Transverse colon (tissue), 4 donors: Measurements from ENCODE around the gene BNIP3. TPM values are rescaled to one million over a fixed set of nuclear protein-coding genes. Genes with fewer than 3 reads are reported as not detected.

ENCODE experiments used
- DNase-seq: peaks from one replicate; pipeline ENCODE4 v3.0.0-alpha.2; 2019
- H3K27ac ChIP-seq, 4 donors: fragments of 200-600 bp; sonication (generic); 2 replicates each; pipeline ENCODE4 v1.5.1; 2016 to 2018; ENCODE audit warnings: inconsistent platforms in 4 of 4
- H3K27me3 ChIP-seq: fragments of 200-600 bp; sonication (generic); 2 replicates; pipeline ENCODE4 v1.5.1; 2017; ENCODE audit warnings: inconsistent platforms
- H3K36me3 ChIP-seq, 4 donors: fragments of 200-600 bp; sonication (generic); 2 replicates each; pipeline ENCODE4 v1.5.1; 2017 to 2019; ENCODE audit warnings: inconsistent platforms in 4 of 4
- H3K4me1 ChIP-seq, 4 donors: fragments of 200-600 bp; sonication (generic); 2 replicates each; pipeline ENCODE4 v1.5.1; 2017 to 2020; ENCODE audit warnings: inconsistent platforms in 4 of 4
- H3K4me3 ChIP-seq, 4 donors: fragments of 200-600 bp; sonication (generic); 1 replicate in 1 of 4; 2 replicates in 3 of 4; pipeline versions ENCODE4 v1.5.1 to v1.6.1; 2017 to 2019; ENCODE audit warnings: inconsistent platforms in 4 of 4
- H3K9me3 ChIP-seq, 2 donors: fragments of 200-600 bp; sonication (generic); 2 replicates each; pipeline ENCODE4 v1.5.1; 2017 to 2019; ENCODE audit warnings: inconsistent platforms in 2 of 2
- CTCF ChIP-seq, 5 experiments: fragments of 200-600 bp in 3 of 5; fragments of 450-650 bp in 2 of 5; sonication (generic) in 3 of 5; IDR thresholded peaks; 1 replicate in 2 of 5; 2 replicates in 3 of 5; pipeline ENCODE4 v1.5.1; 2016 to 2017; ENCODE audit warnings: antibody characterized with exemption in 5 of 5, inconsistent platforms in 3 of 5, mild to moderate bottlenecking in 2 of 5, moderate library complexity in 1 of 5
- EP300 ChIP-seq: sonication (generic); formaldehyde crosslinking; IDR thresholded peaks from one replicate; pipeline ENCODE4 v1.6.1; 2017; ENCODE audit warnings: antibody characterized with exemption, low read depth
- POLR2A ChIP-seq: fragments of 450-650 bp; IDR thresholded peaks from one replicate; pipeline ENCODE4 v1.6.1; 2016; ENCODE audit warnings: antibody characterized with exemption, mild to moderate bottlenecking, moderate library complexity
- POLR2AphosphoS5 ChIP-seq, 3 donors: sonication (generic); formaldehyde crosslinking; IDR thresholded peaks; one replicate each; pipeline ENCODE4 v1.6.1; 2016; ENCODE audit warnings: antibody characterized with exemption in 3 of 3
- WGBS, 2 donors: methylation state at CpG; one replicate each; pipeline ENCODE4 v1.1.5; 2018; ENCODE audit warnings: low coverage in 1 of 2; 5-methylcytosine and 5-hydroxymethylcytosine counted together
- in situ Hi-C, 4 donors: fragments of 200-750 bp; cut with MboI; loops; one replicate each; pipeline versions ENCODE4 v1.15.0 to v1.15.1; 2017; ENCODE audit warnings: low sequenced_read_pairs in 3 of 4, low pct_ligation_motif_present in 1 of 4, low pct_unique_long_range_greater_than_20kb in 1 of 4
- intact Hi-C: fragments of 100-400 bp; cut with DNase I; formaldehyde crosslinking; loops from one replicate; pipeline ENCODE4 v1.15.1; 2023; ENCODE audit warnings: low total_unique reads
- total RNA-seq, 4 donors: library from RNA; depleted of rRNA; stranded (reverse); fragments of >200 nt; gene quantifications; one replicate each; pipeline ENCODE4 v1.1.0, GENCODE V29; 2016

The BNIP3 gene
- total RNA-seq, 4 donors from 2014 or later: 9.7 to 36.8 (median 27.6) TPM

GRCh38 chr10:132007681-132008080, 26.0 kb upstream of the BNIP3 start:
- WGBS, 2 donors: 93 to 94% methylated on average over 10 of the region's 10 CpGs

GRCh38 chr10:132006966-132007365, 25.2 kb upstream of the BNIP3 start:
- no peak overlapping the region for H3K4me3 ChIP-seq
- peaks cover 4% of the 10 kb centered on the region for H3K27me3 ChIP-seq
- TF ChIP-seq CTCF (IDR thresholded peaks at IDR 0.05) (no peak), POLR2AphosphoS5 (IDR thresholded peaks at IDR 0.05) (no peak), POLR2A (no peak), EP300 (no peak)
- no peaks in the 10 kb centered on the region for H3K9me3 ChIP-seq
- intact Hi-C loops (no loop called here), in situ Hi-C loops (no loop called here)
- 93% methylated on average over 4 of the region's 4 CpGs; no CpG with 5 or more reads in 1 of the 2 donors for WGBS, 2 donors
- H3K27ac ChIP-seq: no peak overlapping the region
- H3K4me1 ChIP-seq: no peaks in the 10 kb centered on the region
- H3K36me3 ChIP-seq: no peaks in the 10 kb centered on the region
- no peak for DNase-seq

More at GRCh38 chr10:132007681-132008080, 26.0 kb upstream of the BNIP3 start:
- in situ Hi-C loops: no loop called here
- peaks cover 4% of the 10 kb centered on the region for H3K27me3 ChIP-seq
- no peaks in the 10 kb centered on the region for H3K4me1 ChIP-seq
- DNase-seq: no peak
- intact Hi-C loops: no loop called here
- no peak overlapping the region for H3K4me3 ChIP-seq
- TF ChIP-seq CTCF (IDR thresholded peaks at IDR 0.05): no peak
- TF ChIP-seq POLR2A: no peak
- TF ChIP-seq POLR2AphosphoS5 (IDR thresholded peaks at IDR 0.05): no peak
- no peak for TF ChIP-seq EP300
- no peak overlapping the region for H3K27ac ChIP-seq
- H3K36me3 ChIP-seq: no peaks in the 10 kb centered on the region
- no peaks in the 10 kb centered on the region for H3K9me3 ChIP-seq

- H3K4me3 ChIP-seq: no peak overlapping the region
- in situ Hi-C loops: no loop called here
- DNase-seq: no peak
- no peaks in the 10 kb centered on the region for H3K4me1 ChIP-seq
- no peaks in the 10 kb centered on the region for H3K36me3 ChIP-seq
- TF ChIP-seq CTCF (IDR thresholded peaks at IDR 0.05) (no peak), POLR2A (no peak), POLR2AphosphoS5 (IDR thresholded peaks at IDR 0.05) (no peak), EP300 (no peak)
- peaks cover 4% of the 10 kb centered on the region for H3K27me3 ChIP-seq
- 93% methylated on average over 6 of the region's 6 CpGs; no CpG with 5 or more reads in 1 of the 2 donors for WGBS, 2 donors
- no peak overlapping the region for H3K27ac ChIP-seq
- intact Hi-C loops: no loop called here
- H3K9me3 ChIP-seq: no peaks in the 10 kb centered on the region
Measured at GRCh38 chr10:132005147-132005546, 23.4 kb upstream of the BNIP3 start.

- H3K27me3 ChIP-seq: no peaks in the 10 kb centered on the region
- no peak for DNase-seq
- H3K4me3 ChIP-seq: no peak overlapping the region
- no peaks in the 10 kb centered on the region for H3K36me3 ChIP-seq
- H3K27ac ChIP-seq: no peak overlapping the region
- no peaks in the 10 kb centered on the region for H3K9me3 ChIP-seq
- WGBS, 2 donors: 75% methylated on average over 10 of the region's 10 CpGs; no CpG with 5 or more reads in 1 of the 2 donors
- TF ChIP-seq POLR2A (no peak), CTCF (IDR thresholded peaks at IDR 0.05) (no peak), POLR2AphosphoS5 (IDR thresholded peaks at IDR 0.05) (no peak), EP300 (no peak)
- intact Hi-C loops: no loop called here
- in situ Hi-C loops: no loop called here
- H3K4me1 ChIP-seq: no peaks in the 10 kb centered on the region
Measured at GRCh38 chr10:132004052-132004451, 22.3 kb upstream of the BNIP3 start.
